K562 (cell line): Measurements from ENCODE around the gene CYS1. TPM values are rescaled to one million over a fixed set of nuclear protein-coding genes. Genes with fewer than 3 reads are reported as not detected.
A peak's percentile ranks its signal among the peaks of the same experiment; 100 is the strongest.

Experiments
- CBX3 ChIP-seq, 2 experiments: IDR thresholded peaks; 1 replicate in 1 of 2; 2 replicates in 1 of 2; pipeline ENCODE4 v1.6.1; 2012; ENCODE audit warnings: inconsistent platforms in 2 of 2, low read length in 2 of 2, borderline replicate concordance in 1 of 2, control low read depth in 1 of 2
- EGR1 ChIP-seq: fragments of 450-650 bp; conservative IDR thresholded peaks from 2 replicates; pipeline ENCODE4 v1.6.1; 2017; ENCODE audit warnings: mild to moderate bottlenecking
- ELF2 ChIP-seq: fragments of 250-450 bp; sonication (Bioruptor Pico); IDR thresholded peaks from 2 replicates; pipeline ENCODE4 v1.5.0; 2021; ENCODE audit warnings: mild to moderate bottlenecking
- FOXP1 ChIP-seq: sonication (generic); formaldehyde crosslinking; IDR thresholded peaks from 2 replicates; pipeline ENCODE4 v1.8.0; 2022; ENCODE audit warnings: mild to moderate bottlenecking, missing genetic modification reagents
- HDAC1 ChIP-seq, 2 experiments: fragments of 450-650 bp; IDR thresholded peaks; 2 replicates each; pipeline ENCODE4 v1.6.1; 2016 to 2017; ENCODE audit warnings: inconsistent platforms in 1 of 2, mild to moderate bottlenecking in 1 of 2, moderate library complexity in 1 of 2
- KDM5B ChIP-seq: fragments of 200-600 bp; sonication (generic); IDR thresholded peaks from 2 replicates; pipeline ENCODE4 v1.6.1; 2012; ENCODE audit warnings: low read depth, mild to moderate bottlenecking, moderate library complexity, low read length, control low read depth, inconsistent platforms; ENCODE audit not compliant: insufficient replicate concordance
- MAFK ChIP-seq: IDR thresholded peaks from 2 replicates; pipeline ENCODE4 v1.6.1; 2011; ENCODE audit warnings: low read length, improper control_type of control experiment
- POLR2B ChIP-seq: fragments of 450-650 bp; IDR thresholded peaks from 2 replicates; pipeline ENCODE4 v1.6.1; 2018; ENCODE audit warnings: low read depth; ENCODE audit not compliant: partially characterized antibody
- YY1 ChIP-seq, 3 experiments: IDR thresholded peaks; 2 replicates each; pipeline ENCODE4 v1.6.1; 2011; ENCODE audit warnings: low read length in 2 of 3, mild to moderate bottlenecking in 2 of 3, moderate library complexity in 2 of 3, borderline replicate concordance in 1 of 3, control low read depth in 1 of 3, low read depth in 1 of 3; ENCODE audit not compliant: insufficient read depth in 3 of 3, insufficient replicate concordance in 2 of 3, control insufficient read depth in 1 of 3, insufficient read length in 1 of 3; ENCODE audit errors: extremely low read depth in 1 of 3
- ZBTB1 ChIP-seq: sonication (generic); formaldehyde crosslinking; IDR thresholded peaks from 2 replicates; pipeline ENCODE4 v1.8.1; 2023; ENCODE audit warnings: missing genetic modification reagents, low read depth, mild to moderate bottlenecking, borderline replicate concordance
- ZNF347 ChIP-seq: fragments of 450-650 bp; formaldehyde crosslinking; IDR thresholded peaks from 2 replicates; pipeline ENCODE4 v1.4.0; 2020; ENCODE audit warnings: low read depth, mild to moderate bottlenecking, moderate library complexity
- polyA plus RNA-seq, 8 experiments: library from polyadenylated mRNA; depleted of rRNA in 4 of 8; stranded (reverse) in 5 of 8; unstranded in 3 of 8; fragments of >200 nt; fragmentation: Nextera tagmentation in 2 of 8; fragmentation: Illumina TruSeq in 1 of 8; extraction: Ambion mirVana in 2 of 8; extraction: Trizol in 1 of 8; gene quantifications; 2 replicates each; pipeline versions ENCODE4 v1.2.1 to v1.2.3, GENCODE V29; 2011 to 2014; ENCODE audit warnings: inconsistent platforms in 1 of 8, missing spikeins in 1 of 8
- total RNA-seq, 7 experiments: library from RNA; depleted of rRNA in 6 of 7; stranded (reverse); fragments of >200 nt in 6 of 7; fragmentation: Illumina TruSeq in 2 of 7; extraction: Trizol in 2 of 7; gene quantifications; 2 replicates each; pipeline versions ENCODE4 v1.2.1 to v1.2.3, GENCODE V29; 2011 to 2021; ENCODE audit warnings: low replicate concordance in 1 of 7
- TF ChIP-seq, protein P1 (sequence below): fragments of 250-450 bp; sonication (Bioruptor Pico); IDR thresholded peaks from 2 replicates; pipeline ENCODE4 v1.8.0; 2022; ENCODE audit warnings: inconsistent platforms
- TF ChIP-seq, protein P2 (sequence below): fragments of 450-650 bp; IDR thresholded peaks from 2 replicates; pipeline ENCODE4 v1.6.1; 2016; ENCODE audit warnings: antibody characterized with exemption
- TF ChIP-seq, protein P3 (sequence below): sonication (generic); formaldehyde crosslinking; IDR thresholded peaks from 2 replicates; pipeline ENCODE4 v1.9.0; 2022; ENCODE audit warnings: mild to moderate bottlenecking, missing genetic modification reagents
- TF ChIP-seq, protein P4 (sequence below): fragments of 250-450 bp; sonication (Bioruptor Pico); IDR thresholded peaks from 2 replicates; pipeline ENCODE4 v1.4.0; 2020

CYS1 gene
- total and polyA plus RNA-seq, 9 of the 15 experiments (the other 6 are each of a cell fraction or from before 2014, with no cell fraction given) = 0.11 to 0.13 TPM; not detected in 7

DNA sequence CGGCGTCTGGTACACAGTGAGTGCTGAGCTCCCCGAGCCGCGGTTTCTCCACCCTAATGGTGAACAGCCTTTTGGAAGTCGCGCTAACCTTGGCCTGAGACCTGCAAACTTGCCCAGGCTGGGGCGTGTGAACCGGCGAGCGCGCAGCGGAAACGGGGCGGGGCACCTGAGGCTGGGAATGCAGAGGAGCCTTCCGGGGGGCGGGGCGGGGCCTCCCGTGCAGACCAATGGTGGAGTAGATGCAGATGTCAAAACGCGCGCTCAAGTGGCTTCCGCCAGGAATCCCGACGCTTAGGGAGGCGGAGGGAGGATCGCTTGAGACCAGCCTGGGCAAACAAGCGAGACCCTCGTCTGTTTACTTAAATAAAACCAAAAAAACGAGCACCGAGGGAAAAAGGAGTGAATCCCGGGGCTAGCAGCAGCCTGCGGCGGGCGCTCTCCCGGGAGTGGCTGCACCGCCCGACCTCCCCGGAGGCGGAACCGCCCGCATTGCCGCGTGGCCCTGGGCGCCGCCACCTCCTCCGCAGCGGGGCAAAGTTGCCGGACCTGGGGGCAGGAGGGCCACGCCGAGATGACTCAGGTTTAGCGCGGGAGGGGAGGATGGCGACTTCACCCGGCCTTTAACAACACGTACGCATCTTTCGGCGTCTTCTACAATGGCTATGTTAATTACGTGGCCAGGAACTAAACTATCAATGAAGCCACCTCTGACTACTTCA is 40.1 kb upstream of the CYS1 start (continued):
- TF ChIP-seq, protein P1, sequence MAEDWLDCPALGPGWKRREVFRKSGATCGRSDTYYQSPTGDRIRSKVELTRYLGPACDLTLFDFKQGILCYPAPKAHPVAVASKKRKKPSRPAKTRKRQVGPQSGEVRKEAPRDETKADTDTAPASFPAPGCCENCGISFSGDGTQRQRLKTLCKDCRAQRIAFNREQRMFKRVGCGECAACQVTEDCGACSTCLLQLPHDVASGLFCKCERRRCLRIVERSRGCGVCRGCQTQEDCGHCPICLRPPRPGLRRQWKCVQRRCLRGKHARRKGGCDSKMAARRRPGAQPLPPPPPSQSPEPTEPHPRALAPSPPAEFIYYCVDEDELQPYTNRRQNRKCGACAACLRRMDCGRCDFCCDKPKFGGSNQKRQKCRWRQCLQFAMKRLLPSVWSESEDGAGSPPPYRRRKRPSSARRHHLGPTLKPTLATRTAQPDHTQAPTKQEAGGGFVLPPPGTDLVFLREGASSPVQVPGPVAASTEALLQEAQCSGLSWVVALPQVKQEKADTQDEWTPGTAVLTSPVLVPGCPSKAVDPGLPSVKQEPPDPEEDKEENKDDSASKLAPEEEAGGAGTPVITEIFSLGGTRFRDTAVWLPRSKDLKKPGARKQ (CRISPR knock-in tag) = no peak
- TF ChIP-seq KDM5B (peak; percentile 92), YY1 (IDR thresholded peaks at IDR 0.05; ENCODE audit: borderline replicate concordance in 1 of 3, control insufficient read depth in 1 of 3, extremely low read depth in 1 of 3, insufficient read depth in 3 of 3, insufficient read length in 1 of 3, insufficient replicate concordance in 2 of 3, low read depth in 1 of 3, low read length in 2 of 3) (peak; percentile 26 to 81 (median 69)), POLR2B (peak; percentile 82), CBX3 (IDR thresholded peaks at IDR 0.05; ENCODE audit: borderline replicate concordance in 1 of 2, low read length in 2 of 2) (peak in 1 of 2 experiments; percentile 20; a peak in 1 of 3 replicates), HDAC1 (IDR thresholded peaks at IDR 0.05) (peak in 1 of 2 experiments; percentile 94; a peak in 2 of 4 replicates), ELF2 (peak; percentile 67), ZBTB1 (CRISPR knock-in tag) (peak; percentile 62; the same call in 1 of the 2 replicates), ZNF347 (CRISPR knock-in tag) (no peak), EGR1 (peak; percentile 95), MAFK (peak; percentile 41; the same call in 1 of the 2 replicates), FOXP1 (CRISPR knock-in tag) (peak; percentile 89; the same call in 1 of the 2 replicates)
- TF ChIP-seq, protein P2, sequence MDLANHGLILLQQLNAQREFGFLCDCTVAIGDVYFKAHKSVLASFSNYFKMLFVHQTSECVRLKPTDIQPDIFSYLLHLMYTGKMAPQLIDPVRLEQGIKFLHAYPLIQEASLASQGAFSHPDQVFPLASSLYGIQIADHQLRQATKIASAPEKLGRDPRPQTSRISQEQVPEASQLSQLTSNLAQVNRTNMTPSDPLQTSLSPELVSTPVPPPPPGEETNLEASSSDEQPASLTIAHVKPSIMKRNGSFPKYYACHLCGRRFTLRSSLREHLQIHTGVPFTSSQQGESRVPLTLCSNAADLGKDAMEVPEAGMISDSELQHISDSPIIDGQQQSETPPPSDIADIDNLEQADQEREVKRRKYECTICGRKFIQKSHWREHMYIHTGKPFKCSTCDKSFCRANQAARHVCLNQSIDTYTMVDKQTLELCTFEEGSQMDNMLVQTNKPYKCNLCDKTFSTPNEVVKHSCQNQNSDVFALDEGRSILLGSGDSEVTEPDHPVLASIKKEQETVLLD = no peak; the same call in 1 of the 2 replicates
- TF ChIP-seq, protein P3, sequence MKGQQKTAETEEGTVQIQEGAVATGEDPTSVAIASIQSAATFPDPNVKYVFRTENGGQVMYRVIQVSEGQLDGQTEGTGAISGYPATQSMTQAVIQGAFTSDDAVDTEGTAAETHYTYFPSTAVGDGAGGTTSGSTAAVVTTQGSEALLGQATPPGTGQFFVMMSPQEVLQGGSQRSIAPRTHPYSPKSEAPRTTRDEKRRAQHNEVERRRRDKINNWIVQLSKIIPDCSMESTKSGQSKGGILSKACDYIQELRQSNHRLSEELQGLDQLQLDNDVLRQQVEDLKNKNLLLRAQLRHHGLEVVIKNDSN (CRISPR knock-in tag) = peak; percentile 57
- TF ChIP-seq, protein P4, sequence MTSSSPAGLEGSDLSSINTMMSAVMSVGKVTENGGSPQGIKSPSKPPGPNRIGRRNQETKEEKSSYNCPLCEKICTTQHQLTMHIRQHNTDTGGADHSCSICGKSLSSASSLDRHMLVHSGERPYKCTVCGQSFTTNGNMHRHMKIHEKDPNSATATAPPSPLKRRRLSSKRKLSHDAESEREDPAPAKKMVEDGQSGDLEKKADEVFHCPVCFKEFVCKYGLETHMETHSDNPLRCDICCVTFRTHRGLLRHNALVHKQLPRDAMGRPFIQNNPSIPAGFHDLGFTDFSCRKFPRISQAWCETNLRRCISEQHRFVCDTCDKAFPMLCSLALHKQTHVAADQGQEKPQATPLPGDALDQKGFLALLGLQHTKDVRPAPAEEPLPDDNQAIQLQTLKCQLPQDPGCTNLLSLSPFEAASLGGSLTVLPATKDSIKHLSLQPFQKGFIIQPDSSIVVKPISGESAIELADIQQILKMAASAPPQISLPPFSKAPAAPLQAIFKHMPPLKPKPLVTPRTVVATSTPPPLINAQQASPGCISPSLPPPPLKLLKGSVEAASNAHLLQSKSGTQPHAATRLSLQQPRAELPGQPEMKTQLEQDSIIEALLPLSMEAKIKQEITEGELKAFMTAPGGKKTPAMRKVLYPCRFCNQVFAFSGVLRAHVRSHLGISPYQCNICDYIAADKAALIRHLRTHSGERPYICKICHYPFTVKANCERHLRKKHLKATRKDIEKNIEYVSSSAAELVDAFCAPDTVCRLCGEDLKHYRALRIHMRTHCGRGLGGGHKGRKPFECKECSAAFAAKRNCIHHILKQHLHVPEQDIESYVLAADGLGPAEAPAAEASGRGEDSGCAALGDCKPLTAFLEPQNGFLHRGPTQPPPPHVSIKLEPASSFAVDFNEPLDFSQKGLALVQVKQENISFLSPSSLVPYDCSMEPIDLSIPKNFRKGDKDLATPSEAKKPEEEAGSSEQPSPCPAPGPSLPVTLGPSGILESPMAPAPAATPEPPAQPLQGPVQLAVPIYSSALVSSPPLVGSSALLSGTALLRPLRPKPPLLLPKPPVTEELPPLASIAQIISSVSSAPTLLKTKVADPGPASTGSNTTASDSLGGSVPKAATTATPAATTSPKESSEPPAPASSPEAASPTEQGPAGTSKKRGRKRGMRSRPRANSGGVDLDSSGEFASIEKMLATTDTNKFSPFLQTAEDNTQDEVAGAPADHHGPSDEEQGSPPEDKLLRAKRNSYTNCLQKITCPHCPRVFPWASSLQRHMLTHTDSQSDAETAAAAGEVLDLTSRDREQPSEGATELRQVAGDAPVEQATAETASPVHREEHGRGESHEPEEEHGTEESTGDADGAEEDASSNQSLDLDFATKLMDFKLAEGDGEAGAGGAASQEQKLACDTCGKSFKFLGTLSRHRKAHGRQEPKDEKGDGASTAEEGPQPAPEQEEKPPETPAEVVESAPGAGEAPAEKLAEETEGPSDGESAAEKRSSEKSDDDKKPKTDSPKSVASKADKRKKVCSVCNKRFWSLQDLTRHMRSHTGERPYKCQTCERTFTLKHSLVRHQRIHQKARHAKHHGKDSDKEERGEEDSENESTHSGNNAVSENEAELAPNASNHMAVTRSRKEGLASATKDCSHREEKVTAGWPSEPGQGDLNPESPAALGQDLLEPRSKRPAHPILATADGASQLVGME (CRISPR knock-in tag) = 0 out of 2 replicates have a peak, but pooled peaks have one; percentile 62
